Activated CD4-positive, alpha-beta T cell treated with anti-CD3 and anti-CD28 coated beads, Interleukin-2, amount 50 U/mL, for 24 hours (primary cell): ENCODE measurements around the gene TBXA2R.

Source experiments
- DNase-seq, 2 donors: peaks; one replicate each; pipeline ENCODE4 v3.0.0-alpha.2; 2020; ENCODE audit warnings: low read depth in 1 of 2, low spot score in 1 of 2

The TBXA2R gene

GRCh38 chr19:3607303-3608078 is 816 bp upstream of the TBXA2R start:
- DNase-seq: no peak

GRCh38 chr19:3606174-3606689 is 443 bp downstream of the TBXA2R start:
- no peak for DNase-seq

GRCh38 chr19:3605770-3606169 is 905 bp downstream of the TBXA2R start:
- DNase-seq: no peak

GRCh38 chr19:3605361-3605760 is 1.3 kb downstream of the TBXA2R start:
- DNase-seq: no peak

GRCh38 chr19:3604987-3605343 is 1.7 kb downstream of the TBXA2R start:
- no peak for DNase-seq

GRCh38 chr19:3604227-3604986 is 2.3 kb downstream of the TBXA2R start:
- DNase-seq: no peak

GRCh38 chr19:3603121-3603811 is 3.4 kb downstream of the TBXA2R start:
- DNase-seq: no peak

- DNase-seq: no peak
These were observed 5.7 kb downstream of the TBXA2R start for GRCh38 chr19:3601021-3601420.

- DNase-seq: no peak
These were observed 6.9 kb downstream of the TBXA2R start for GRCh38 chr19:3599776-3600187.

- DNase-seq: no peak
These were observed 11.1 kb downstream of the TBXA2R start for GRCh38 chr19:3595521-3596061.

GRCh38 chr19:3593156-3593555 is 13.5 kb downstream of the TBXA2R start:
- DNase-seq: no peak

GRCh38 chr19:3591876-3592613 is 14.6 kb downstream of the TBXA2R start:
- DNase-seq: no peak

- DNase-seq: no peak
These were observed 15.6 kb downstream of the TBXA2R start for GRCh38 chr19:3590991-3591659.

- DNase-seq: no peak
These were observed 16.7 kb downstream of the TBXA2R start for GRCh38 chr19:3589949-3590348.

GRCh38 chr19:3589439-3589838 is 17.2 kb downstream of the TBXA2R start:
- no peak for DNase-seq

- DNase-seq: no peak
These were observed 19.8 kb downstream of the TBXA2R start for GRCh38 chr19:3586707-3587346.

GRCh38 chr19:3586127-3586626 is 20.5 kb downstream of the TBXA2R start:
- DNase-seq: no peak

GRCh38 chr19:3585301-3586126 is 21.2 kb downstream of the TBXA2R start, which contains the start of gene GIPC3:
GIPC3 (plus strand) TSS chr19:3585478; CDS start chr19:3585598, 120 bp downstream.
- DNase-seq: no peak
